Endothelial cell of umbilical vein (primary cell): Measurements from ENCODE around the gene OR5A2.

Experiments
- CTCF ChIP-seq, 2 donors: IDR thresholded peaks; 1 replicate in 1 of 2; 2 replicates in 1 of 2; pipeline ENCODE4 v1.5.1; 2011; ENCODE audit warnings: low read length in 2 of 2, mild to moderate bottlenecking in 2 of 2, moderate library complexity in 2 of 2, control low read depth in 1 of 2, inconsistent platforms in 1 of 2, low read depth in 1 of 2; ENCODE audit not compliant: insufficient read depth in 1 of 2; ENCODE audit errors: extremely low read depth in 1 of 2
- EZH2 ChIP-seq: IDR thresholded peaks from 2 replicates; pipeline ENCODE4 v1.6.1; 2012; ENCODE audit warnings: borderline replicate concordance, low read depth, mild to moderate bottlenecking, moderate library complexity, low read length, inconsistent platforms; ENCODE audit not compliant: severe bottlenecking
- FOS ChIP-seq: IDR thresholded peaks from 2 replicates; pipeline ENCODE4 v1.6.1; 2011; ENCODE audit warnings: mild to moderate bottlenecking, low read length, moderate library complexity, borderline replicate concordance; ENCODE audit not compliant: insufficient read depth
- GATA2 ChIP-seq: IDR thresholded peaks from 2 replicates; pipeline ENCODE4 v1.7.0; 2011; ENCODE audit warnings: low read depth, mild to moderate bottlenecking, moderate library complexity, mixed read lengths, low read length; ENCODE audit not compliant: insufficient read length, insufficient read depth
- MAX ChIP-seq: IDR thresholded peaks from 2 replicates; pipeline ENCODE4 v1.6.1; 2011; ENCODE audit not compliant: insufficient read depth, insufficient read length
- MYC ChIP-seq: IDR thresholded peaks from one replicate; pipeline ENCODE4 v1.6.1; 2011; ENCODE audit warnings: mild to moderate bottlenecking, low read depth, low read length
- POLR2A ChIP-seq: IDR thresholded peaks from 2 replicates; pipeline ENCODE4 v1.6.1; 2012; ENCODE audit warnings: low read depth, mild to moderate bottlenecking, control low read depth, low read length
- POLR2AphosphoS5 ChIP-seq: IDR thresholded peaks from 2 replicates; pipeline ENCODE4 v1.6.1; 2012; ENCODE audit warnings: low read depth, mild to moderate bottlenecking, control low read depth, low read length, moderate library complexity; ENCODE audit not compliant: insufficient read depth

- TF ChIP-seq CTCF (IDR thresholded peaks at IDR 0.05; ENCODE audit: extremely low read depth in 1 of 2, insufficient read depth in 1 of 2, low read depth in 1 of 2, low read length in 2 of 2) (no peak), POLR2AphosphoS5 (no peak), MYC (no peak), FOS (no peak), EZH2 (no peak), MAX (no peak), POLR2A (no peak), GATA2 (no peak)
These were observed 2.4 kb downstream of the OR5A2 start for GRCh38 chr11:59423835-59424234.
